ENCODE results near the gene ARHGEF37.

The ARHGEF37 gene

GRCh38 chr5:149681252-149681651 is 100.0 kb downstream of the ARHGEF37 start:
- DNase-seq = no peak

- no peak for DNase-seq
Observed at GRCh38 chr5:149681922-149682321, 100.6 kb downstream of the ARHGEF37 start.

- no peak for DNase-seq
Observed at GRCh38 chr5:149682532-149683075, 101.3 kb downstream of the ARHGEF37 start.

GRCh38 chr5:149683964-149684363 is 102.7 kb downstream of the ARHGEF37 start:
- DNase-seq = no peak

- DNase-seq = no peak
Observed at GRCh38 chr5:149684371-149684770, 103.1 kb downstream of the ARHGEF37 start.
